SK-N-DZ (cell line): ENCODE measurements around the gene PLEKHH1.
"Not testable (repeated sequence)": the region's sequence is repeated elsewhere in the genome, so short reads cannot be mapped to it uniquely, and the experiment has no call there.

ENCODE experiments used
- DNase-seq: peaks from one replicate; pipeline ENCODE4 v3.0.0-alpha.2; 2015; ENCODE audit warnings: low spot score
- small RNA-seq, 2 experiments: library from RNA; depleted of rRNA; stranded (forward); fragments of <200 nt; gene quantifications; one replicate each; pipeline ENCODE3, GENCODE V24; 2014

PLEKHH1 gene

GRCh38 chr14:67620217-67620785 lies 87.2 kb downstream of the PLEKHH1 start:
- peak; percentile 22 for DNase-seq

GRCh38 chr14:67622675-67623074 lies 89.6 kb downstream of the PLEKHH1 start:
- DNase-seq = no peak

DNA sequence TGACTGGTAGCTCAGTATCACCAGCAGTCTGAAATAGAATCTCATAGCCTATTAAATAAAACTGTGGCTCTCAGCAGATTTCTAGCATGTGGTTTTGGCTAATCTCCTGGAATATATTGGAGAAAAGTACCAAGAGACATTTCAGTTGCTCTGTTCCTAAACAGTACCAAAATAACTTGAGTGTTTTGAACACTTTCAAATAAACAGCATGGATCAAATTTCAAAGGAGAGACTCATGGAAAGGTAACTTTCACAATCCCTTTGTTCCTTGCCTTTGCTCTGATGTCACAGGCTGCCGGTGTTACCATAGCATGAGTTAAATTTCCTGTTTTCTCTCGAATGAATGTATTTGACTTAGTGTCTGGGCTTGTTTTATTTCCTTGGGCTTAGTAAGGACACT lies 90.0 kb downstream of the PLEKHH1 start:
- DNase-seq = no peak

- DNase-seq = not testable (repeated sequence)
Observed at GRCh38 chr14:67626131-67626530, 93.0 kb downstream of the PLEKHH1 start.

- no peak for DNase-seq
Observed at GRCh38 chr14:67627519-67627918, 94.4 kb downstream of the PLEKHH1 start.

DNA sequence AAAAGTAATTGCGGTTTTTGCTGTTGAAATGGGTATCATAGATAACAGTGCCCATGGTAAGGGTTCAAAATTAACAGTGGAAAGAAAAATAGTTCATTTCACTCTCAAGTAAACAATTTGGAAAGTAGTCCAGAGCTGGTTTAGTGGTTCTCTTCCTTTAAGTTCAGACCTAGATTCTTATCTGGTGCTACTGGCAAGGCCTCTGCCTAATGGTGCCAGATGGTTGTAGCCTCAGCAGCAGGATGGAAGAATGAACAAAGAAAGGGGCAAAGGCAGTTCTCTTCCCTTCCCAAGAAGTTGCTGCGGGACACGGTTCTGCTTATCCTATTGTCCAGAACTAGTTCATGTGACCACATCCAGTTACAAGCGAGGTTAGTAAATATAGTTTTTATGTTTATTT lies 97.1 kb downstream of the PLEKHH1 start:
- no peak for DNase-seq

DNA sequence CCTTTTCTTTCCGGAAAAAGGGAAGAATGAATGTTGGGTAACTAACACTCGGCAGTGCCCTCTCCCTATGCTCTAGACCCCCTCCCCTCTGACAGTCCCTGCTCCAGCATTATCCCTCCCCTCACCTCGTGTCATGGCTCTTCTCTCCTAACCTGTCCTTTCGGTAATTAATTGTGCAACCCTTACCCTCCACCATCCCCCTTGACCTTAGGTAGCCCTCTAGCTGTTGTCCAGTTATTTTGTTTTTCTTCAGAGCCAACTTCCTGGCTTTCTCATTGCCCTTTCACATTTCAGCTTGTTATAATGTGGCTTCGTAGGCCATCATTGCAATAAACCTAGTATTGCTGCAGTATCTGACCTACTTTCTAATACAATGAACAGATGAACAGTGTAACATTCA lies 97.8 kb downstream of the PLEKHH1 start:
- DNase-seq = no peak

- DNase-seq = no peak
Observed at GRCh38 chr14:67633451-67634147, 100.5 kb downstream of the PLEKHH1 start.

DNA sequence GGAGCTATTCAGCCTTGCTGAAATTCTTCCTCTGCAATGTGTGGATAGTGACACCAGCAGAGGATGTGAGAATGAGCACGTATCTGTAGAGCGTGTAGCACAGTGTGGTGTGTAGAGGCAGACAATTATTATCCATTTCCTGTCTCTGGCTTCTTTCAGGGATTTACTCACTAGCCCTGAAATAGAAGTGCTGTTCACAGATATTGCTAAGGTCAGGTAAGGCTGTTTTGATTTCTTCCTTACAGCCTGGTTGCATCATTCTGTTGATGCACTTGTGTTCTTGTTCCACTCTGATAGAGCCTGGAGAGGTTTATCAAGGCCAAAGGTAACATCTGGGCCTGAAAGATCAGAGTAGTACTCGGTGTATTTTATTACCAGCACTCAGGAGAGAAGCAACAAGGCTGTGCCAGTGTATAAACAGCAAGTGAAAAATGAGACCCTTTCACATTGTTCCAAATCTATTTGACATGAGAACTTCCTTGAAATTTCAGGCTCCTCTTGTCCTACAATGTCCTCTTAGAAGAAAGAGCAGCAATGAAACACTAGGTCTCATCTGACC lies 103.3 kb downstream of the PLEKHH1 start:
- no peak for DNase-seq

DNA sequence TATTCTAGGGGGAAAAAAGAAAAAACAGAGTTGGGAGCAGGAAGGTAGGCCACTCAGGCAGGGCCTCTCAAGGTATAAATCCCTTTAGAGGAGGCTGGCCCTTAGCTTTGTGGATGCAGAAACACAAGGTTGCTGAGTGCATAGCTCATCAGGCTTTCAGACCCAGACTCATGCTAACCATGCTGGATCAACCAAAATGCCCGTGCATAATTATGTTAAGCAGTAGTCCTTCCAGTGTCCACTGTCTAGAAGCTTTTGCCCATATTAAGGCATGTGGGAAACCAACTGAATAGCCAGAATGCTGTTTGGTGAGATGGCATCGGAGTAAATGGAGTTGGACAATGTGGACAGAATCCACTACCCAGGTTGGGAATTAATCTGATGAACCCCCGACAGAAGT lies 105.6 kb downstream of the PLEKHH1 start:
- DNase-seq = no peak

Small RNA genes within 50 kb of the gene (small RNA-seq; reads per million reads assigned to genes)
- gene AL132640.3 = 0 reads per million in 2 experiments
- gene RF00019 = 0 reads per million in 2 experiments
